Posterior vena cava (tissue), 2 donors: Measurements from ENCODE around the gene NBPF3. TPM values are rescaled to one million over a fixed set of nuclear protein-coding genes. Genes with fewer than 3 reads are reported as not detected.
"Not testable (repeated sequence)": the region's sequence is repeated elsewhere in the genome, so short reads cannot be mapped to it uniquely, and the experiment has no call there.

Experiments
- DNase-seq: peaks from one replicate; pipeline ENCODE4 v3.0.0-alpha.2; 2020; ENCODE audit warnings: low spot score
- intact Hi-C, 2 donors: fragments of 100-400 bp; cut with DNase I; formaldehyde crosslinking; loops; one replicate each; pipeline versions ENCODE4 v1.14.1 to v1.14.2; 2022 to 2023
- total RNA-seq, 2 donors: library from RNA; stranded (reverse); fragmentation: NEBNext Ultra II Directional; extraction: Animal tissue kit (Norgen Biotek cat#: 25700); gene quantifications; one replicate each; pipeline ENCODE4 v1.2.1, GENCODE V29; 2021
- donor health status: DM: yes; HTN: yes; CAD: no.
- donor health status: DM: yes; HTN: yes; CAD: no.

Gene NBPF3
- total RNA-seq, 2 donors from 2014 or later = 5.2 to 6.8 TPM

DNA sequence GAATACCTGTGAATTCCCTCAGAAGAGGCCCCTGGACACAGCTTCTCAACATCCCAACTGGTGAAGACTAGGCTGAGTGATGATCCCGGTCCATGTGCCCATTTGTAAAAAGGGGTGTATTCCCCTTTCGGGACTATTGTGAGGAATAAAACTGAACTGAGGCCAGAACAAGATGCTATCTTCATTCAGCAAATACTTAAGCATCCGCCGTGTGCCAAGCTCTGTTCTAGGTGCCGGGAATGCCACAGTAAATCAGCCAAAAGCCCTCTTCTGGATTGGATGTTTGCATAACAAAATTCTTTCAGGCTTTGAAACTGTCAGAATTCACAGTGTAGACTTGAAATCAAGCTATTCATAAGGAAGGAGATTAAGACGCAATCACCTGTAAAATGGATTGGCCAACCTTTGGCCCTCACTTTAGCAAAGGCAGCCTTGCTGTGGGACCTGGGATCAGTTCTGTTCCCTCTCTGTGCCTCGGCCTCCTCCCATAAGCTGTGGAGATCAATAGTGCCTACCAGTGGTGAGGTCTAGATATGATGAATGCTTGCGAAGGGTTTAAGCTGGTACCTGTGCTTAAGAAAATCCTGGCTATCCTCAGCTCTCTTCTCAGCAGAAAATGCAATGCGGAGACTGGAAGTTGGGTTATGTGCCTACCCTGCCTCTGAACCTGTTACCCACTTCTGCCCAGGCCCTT lies 71.1 kb downstream of the NBPF3 start:
- intact Hi-C loops = no loop called here
- no peak for DNase-seq

DNA sequence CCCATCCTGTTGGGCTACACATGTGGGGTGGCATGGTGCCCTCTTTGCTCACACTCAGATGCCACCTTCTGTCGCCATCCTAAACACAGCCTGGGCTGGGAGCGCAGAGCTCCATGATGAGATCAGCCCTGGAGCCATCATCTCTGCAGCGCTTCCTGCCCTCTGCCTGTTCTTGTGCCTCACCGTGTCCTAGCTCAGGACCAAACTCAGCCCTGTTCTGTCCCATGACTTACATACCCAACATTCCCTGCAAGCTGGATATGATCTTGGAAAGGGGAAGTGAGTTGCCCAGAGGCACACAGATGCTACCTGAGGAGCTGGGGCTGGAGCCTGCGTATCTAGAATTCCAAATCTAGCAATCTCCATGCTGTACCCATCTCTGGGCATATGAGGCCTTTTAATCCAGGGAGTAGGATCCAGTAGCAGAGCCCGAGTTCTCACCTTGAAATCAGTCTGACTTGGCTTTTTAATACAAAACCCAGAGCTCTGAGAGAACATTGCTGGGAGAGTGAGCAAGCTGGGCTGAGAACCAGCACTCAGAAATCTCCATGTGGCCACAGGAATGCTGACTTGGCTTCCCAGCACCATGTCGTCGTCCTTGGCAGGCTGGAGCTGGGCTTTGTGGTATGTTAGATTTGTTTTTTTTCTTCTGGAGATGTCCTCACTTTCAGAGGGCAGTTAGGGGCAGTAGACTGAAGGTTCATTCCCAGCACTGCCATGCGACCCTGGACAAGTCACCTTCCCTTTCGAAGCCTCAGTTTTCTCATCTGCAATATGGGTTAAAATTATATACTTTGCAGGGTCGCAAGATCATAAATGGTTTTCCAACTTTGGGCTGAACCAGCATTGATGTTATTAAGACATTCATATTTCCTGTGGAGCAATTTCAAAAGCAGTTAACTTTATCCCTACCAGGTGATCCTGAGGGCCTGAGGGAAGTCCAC lies 71.9 kb downstream of the NBPF3 start:
- peak; percentile 95 for DNase-seq
- intact Hi-C loops = no loop called here

DNA sequence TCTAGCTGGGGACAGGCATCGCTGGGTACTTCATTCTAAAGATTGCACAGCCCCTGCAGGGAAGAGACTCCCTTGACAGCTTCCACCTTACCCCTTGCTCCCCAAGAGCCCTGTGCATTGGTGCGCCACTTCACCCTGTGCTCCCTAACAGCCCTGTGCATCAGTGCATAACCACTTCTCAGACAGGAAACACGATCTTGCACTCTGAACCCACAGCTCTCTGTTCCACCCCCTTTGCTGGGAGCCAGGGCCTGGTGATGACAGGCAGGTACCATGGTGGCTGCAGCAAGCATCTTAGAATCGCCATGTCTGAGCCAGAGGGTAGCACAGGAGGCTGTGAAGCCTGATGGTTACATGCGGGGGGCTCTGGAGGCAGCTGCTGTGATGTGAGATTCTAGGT lies 74.3 kb downstream of the NBPF3 start:
- intact Hi-C loops = loop anchor here in 1 of 2 donors (2.0 kb wide), 1 partner anchor 59 kb away; no protein-coding TSS in a partner anchor

DNA sequence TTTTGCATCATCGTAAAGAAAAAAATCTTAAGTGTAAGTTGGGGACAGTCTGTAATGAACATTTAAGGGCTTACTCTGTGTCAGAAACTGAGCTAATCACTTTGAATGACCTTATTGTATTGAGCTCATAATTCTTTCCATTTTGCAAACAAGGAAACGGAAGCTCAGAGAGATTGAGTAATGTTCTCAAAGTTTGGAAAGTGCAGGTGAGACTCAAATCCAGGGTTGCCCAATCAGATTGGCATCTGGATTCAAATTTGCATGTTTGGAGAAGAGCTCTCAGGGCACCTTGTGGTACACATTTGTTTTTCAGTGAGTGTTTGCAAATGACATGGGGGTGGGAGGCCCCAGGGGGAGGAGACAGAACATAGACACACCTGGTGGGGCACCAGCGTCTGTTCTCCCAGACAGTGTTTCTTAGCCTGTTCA lies 77.2 kb downstream of the NBPF3 start:
- intact Hi-C loops = no loop called here
- DNase-seq = no peak

More for the DNA sequence above, 74.3 kb downstream of the NBPF3 start:
- no peak for DNase-seq

DNA sequence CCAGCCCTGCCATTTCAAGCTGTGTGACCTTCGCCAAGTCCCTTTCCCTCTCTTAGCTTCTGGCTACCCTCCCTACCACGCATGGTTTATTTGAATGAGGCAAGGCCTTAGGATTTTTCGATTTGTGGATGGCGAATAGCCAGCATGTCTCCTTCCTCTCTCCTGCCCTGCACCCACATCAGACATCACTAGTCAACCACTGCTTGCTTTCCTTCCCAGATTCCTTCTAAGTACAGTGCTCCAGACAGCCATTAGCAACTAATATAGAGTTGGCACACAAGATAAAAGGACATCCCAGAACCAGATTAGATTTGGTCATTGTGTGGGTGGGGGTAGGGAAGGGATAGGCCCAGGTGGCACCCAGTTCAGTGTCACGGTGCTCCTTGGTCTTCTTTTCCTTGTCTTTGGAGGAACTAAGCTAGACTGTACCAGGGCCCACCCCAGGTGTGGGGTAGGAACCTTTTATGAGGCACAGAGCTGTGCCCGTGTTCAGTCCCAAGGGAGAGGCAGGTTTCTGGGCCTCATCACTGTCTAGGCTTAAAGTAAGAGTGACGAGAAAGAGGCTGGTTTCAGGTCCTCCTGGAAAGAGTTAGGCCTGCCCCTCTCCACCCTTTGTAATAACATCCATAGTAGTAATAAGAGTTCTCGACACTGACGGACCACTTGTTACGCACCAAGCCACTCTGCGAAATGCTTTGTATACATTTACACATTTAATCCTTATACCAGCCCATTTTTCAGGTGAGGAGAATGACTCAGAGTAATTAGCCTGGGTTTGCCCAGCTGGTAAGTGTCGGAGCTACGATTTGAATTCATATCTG lies 77.9 kb downstream of the NBPF3 start:
- no peak for DNase-seq
- intact Hi-C loops = no loop called here

DNA sequence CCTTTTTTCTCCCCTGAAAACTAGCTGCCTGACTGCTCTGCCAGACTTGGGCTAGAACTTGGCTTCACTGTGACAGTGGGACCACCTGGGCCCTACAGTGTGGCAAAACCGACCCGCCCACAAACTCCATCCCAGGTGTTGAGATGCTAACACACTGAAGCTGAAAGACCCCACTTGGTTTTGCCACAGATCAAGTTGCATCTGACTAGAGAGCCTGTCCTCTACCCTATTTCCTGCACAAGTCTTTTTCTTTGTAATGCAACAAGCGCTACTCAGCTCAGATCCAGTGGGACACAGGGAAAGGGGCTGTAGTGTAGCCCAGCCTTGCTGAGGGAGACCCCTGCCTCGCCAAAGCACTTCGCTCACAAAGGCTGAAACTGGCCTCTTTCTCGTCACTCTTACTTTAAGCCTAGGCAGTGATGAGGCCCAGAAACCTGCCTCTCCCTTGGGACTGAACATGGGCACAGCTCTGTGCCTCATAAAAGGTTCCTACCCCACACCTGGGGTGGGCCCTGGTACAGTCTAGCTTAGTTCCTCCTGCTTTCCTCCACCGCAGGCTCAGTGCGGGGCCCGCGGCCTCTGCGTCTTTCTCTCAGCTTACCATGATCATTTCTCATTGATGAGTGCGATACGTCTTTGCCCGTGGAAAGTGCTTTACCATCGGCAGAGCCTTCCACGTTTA lies 79.0 kb downstream of the NBPF3 start:
- intact Hi-C loops = no loop called here
- DNase-seq = no peak

DNA sequence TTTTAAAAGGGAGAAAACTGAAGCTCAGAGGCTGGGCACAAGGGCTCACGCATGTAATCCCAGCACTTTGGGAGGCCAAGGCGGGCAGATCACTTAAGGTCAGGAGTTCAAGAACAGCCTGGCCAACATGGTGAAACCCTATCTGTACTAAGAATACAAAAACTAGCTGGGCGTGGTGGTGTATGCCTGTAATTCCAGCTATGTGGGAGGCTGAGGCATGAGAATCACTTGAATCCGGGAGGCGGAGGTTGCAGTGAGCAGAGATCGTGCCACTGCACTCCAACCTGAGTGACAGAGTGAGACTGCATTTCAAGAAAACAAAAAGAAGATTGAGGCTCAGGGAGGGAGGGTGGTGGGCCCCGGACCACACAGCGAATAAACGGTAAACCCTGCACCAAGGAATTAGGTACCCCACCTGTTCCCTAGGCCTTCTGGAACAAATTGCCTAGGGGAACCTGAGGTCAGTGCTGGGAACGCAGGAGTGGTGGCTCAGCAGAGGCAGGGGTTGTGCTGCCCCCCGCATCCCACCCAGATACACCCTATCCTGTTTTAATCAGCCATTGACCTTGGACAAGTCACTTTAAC lies 79.6 kb downstream of the NBPF3 start:
- not testable (repeated sequence) for DNase-seq
- intact Hi-C loops = loop anchor here in 1 of 2 donors (10.0 kb wide), 1 partner anchor 135 kb away; no protein-coding TSS in a partner anchor

DNA sequence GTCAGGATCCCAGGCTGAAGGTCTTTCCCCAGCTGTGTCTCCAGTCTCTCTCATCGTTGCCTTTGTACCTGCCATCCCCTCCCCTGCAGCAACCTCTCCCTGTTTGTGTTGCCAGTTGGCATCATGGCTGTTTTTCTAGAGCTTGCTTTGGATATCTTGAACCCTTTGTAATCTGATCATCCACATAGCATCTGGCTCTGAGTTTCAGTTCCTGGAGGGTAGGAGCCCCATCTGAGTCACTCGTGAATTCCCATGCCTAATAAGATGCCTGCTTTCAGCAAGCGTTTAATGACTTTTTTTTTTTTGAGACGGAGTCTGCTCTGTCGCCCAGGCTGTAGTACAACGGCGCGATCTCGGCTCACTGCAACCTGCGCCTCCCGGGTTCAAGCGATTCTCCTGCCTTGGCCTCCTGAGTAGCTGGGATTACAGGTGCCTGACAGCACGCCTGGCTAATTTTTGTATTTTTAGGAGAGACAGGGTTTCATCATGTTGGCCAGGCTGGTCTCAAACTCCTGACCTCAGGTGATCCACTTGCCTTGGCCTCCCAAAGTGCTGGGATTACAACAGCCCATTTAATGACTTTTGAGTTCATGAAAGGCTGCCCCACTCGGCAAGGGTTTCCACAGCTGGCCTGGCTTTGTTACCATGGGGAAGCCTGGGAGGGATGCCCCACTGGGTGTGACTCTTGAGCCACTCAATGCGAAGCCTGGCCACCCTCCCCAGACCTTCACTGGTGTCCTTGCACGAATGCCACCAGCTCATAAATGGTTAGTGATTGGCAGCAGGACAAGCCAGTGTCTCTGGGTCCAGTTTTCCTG lies 81.2 kb downstream of the NBPF3 start:
- intact Hi-C loops = loop anchor here in 1 of 2 donors (10.0 kb wide), 1 partner anchor 134 kb away; no protein-coding TSS in a partner anchor
- DNase-seq = no peak

DNA sequence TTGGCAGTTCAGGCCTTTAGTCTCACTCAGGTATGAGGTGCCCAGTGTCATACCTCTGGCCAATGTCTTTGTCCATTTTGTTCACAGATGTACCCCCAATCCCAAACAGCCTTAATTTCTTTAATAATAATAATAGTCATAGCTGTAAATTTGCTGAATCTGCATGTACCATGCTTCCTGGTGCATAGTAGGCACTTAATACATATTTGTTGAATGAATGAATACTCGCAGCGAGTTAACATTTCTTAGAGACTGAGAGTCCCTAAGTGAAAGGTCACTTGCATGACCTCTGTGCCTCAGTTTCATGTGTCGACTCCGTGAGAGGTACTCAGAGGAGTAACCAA lies 81.8 kb downstream of the NBPF3 start:
- intact Hi-C loops = loop anchor here in 1 of 2 donors (10.0 kb wide), 1 partner anchor 133 kb away; no protein-coding TSS in a partner anchor
- no peak for DNase-seq

DNA sequence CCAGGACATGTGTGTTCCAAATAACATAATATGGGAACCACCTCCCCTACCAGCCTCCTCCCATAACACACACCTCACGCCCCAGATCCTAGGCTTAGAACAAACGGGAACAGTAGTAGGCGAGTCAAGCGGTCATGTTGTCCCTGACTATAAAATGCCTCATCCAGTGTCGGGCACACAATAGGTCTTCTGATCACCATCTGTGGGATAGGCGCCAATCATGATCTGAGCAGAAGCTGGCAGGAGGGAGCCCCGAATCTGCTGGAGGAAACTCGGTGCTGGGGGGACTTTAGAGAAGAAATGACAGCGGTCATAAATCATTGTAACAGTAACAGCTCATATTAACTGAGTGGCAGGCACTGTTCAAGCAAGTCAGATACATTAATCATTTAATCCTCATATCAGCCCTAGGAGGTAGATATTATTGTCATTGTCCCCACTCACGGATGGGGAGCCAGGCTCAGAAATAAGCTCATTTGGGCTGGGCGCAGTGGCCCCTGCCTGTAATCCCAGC lies 82.6 kb downstream of the NBPF3 start:
- intact Hi-C loops = loop anchor here in 1 of 2 donors (10.0 kb wide), 1 partner anchor 132 kb away; no protein-coding TSS in a partner anchor
- DNase-seq = no peak

DNA sequence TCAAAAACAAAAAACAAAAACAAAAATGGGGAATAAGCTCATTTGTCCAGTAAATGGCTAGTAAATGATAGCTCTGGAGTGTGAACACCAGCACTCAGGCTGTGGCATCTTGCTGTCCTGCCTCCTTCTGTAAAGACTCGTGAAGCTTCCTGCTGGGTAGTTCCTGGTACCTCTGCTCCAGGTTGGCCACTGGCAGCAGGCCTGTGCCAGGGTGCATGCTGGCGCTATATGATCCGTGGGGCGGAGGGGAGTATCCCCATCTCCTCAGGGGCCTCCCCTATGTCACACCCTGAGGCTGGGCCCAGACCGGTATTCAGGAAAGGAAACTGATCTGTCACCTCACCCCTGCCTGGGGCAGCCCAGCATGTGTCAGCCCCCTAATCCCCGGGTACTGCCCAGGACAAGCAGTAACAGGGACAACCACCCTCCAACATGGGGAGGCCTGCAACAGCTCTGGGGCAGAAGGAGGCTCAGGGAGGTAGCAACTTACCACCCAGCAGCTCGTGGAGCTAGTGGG lies 83.4 kb downstream of the NBPF3 start:
- intact Hi-C loops = loop anchor here in 1 of 2 donors (10.0 kb wide), 1 partner anchor 131 kb away; no protein-coding TSS in a partner anchor

DNA sequence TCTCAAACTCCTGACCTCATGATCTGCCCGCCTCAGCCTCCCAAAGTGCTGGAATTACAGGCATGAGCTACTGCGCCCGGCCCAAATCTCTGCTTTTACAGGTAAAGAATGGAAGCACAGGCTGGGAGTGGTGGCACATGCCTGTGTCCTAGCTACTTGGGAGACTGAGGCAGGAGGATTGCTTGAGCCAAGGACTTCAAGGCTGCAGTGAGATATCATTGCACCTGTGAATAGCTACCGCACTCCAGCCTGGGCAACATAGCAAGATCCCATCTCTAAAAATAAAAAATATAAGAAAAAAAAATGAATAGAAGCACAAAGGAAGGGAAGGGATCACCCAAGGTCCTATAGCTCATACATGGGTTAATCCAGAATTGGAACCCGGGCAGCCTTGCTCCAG lies 84.3 kb downstream of the NBPF3 start:
- DNase-seq = no peak
- intact Hi-C loops = loop anchor here (1.0 to 10.0 kb wide), 2 partner anchors 8 to 131 kb away; no protein-coding TSS in a partner anchor

More for the DNA sequence above, 83.4 kb downstream of the NBPF3 start:
- no peak for DNase-seq

DNA sequence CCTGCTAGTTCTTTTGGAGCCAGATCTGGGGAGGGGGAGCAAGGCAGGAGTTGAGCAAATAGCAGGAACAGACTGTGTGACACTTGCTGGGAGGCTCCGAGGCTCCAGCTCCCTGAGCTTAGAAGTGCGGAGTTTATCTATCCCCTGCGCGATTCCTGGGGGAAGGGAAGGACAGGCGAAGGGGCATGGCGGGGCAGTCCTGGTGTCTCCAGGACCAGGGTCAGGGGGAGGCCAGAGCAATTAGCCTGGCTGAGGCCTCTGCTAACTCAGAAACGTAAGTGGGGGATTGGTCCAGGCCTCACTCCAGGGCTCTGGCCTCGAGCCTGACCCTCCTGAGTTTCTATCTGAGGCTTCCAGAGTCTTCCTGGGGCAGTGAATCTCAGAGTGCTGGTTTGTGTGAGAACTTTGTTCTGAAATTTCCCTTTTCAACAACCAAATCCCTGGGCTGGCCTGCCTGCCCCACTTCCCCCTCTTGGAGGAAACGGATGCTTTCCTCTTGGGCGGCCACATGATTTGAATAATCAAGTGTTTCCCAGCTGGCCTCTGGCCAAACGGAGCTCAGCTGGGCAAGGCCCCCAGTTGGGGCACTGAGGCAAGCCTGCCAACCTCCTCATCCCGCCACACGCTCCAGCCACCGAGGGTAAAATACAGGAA lies 84.9 kb downstream of the NBPF3 start:
- no peak for DNase-seq
- intact Hi-C loops = loop anchor here (1.0 to 10.0 kb wide), 2 partner anchors 9 to 130 kb away; no protein-coding TSS in a partner anchor

DNA sequence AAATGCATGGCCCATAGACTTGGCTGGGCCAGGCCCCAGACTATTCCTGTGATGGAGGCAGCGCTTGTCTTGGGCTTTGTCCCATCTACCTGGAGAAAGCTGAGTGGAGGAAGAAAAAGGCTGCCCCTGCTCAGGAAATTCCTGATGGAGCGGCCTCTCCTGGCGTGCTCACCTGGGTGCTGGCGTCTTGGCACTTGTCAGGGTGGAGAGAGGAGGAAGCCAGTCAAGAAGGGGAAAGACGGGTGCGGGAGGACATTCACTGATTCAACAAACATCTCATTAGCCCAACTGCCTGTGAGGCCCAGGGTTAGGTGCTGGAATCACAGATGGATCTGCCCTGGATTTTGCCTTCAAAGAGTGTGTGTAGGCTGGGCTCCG lies 85.4 kb downstream of the NBPF3 start:
- intact Hi-C loops = loop anchor here in 1 of 2 donors (10.0 kb wide), 1 partner anchor 129 kb away; no protein-coding TSS in a partner anchor
- DNase-seq = no peak

DNA sequence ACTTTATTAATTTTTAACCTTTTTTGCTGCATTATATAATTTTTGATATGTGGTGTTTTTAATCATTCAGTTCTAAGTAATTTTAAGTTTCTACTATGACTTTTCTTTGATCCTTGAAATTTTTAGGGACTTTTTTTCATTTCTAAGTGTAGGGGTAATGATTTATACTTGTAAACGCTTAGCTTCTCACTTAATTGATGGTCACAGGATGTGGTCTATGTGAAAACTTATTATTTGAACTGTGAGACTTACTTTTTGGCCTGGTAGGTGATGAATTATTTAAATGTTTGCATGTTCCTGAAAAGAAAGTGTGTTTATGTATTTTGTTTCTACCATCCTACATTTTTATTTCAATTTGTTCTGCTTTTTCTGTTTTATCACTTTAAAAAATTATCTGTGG lies 86.5 kb downstream of the NBPF3 start:
- no peak for DNase-seq
- intact Hi-C loops = loop anchor here in 1 of 2 donors (10.0 kb wide), 1 partner anchor 128 kb away; no protein-coding TSS in a partner anchor

DNA sequence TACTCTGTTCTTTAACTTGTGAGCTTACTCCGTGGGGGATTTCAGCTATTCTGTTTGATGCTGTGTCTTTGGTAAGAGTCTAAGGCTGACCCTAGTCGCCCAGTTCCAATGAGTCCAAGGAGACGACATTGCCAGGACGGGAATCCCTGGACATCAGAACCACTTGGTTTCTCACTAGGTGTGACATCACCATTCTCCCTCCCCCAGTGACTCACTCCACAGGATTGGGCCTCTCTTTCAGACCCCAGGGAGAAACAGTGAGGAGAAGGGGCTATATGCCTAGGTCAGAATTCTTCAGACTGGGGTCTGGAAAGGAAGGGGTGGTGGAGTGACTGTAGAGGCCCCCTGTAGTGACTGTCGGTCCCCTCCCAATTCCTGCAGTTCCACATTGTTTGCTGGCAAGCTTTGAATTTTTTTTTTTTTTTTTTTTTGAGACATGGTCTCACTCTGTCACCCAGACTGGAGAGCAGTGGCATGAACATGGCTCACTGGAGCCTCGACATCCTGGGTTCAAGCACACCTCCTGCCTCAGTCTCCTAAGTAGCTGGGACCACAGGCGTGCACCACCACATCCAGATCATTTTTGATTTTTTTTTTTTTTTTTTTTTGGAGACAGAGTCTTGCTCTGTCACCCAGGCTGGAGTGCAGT lies 90.6 kb downstream of the NBPF3 start:
- no peak for DNase-seq
- intact Hi-C loops = no loop called here
